Brain pericyte (primary cell): ENCODE results near the gene ELMOD3.
"Not testable (repeated sequence)": the region's sequence is repeated elsewhere in the genome, so short reads cannot be mapped to it uniquely, and the experiment has no call there.

Experiments
- DNase-seq: peaks from one replicate; pipeline ENCODE4 v3.0.0-alpha.2; 2012; ENCODE audit warnings: low read depth, low spot score

The ELMOD3 gene

GRCh38 chr2:85354286-85355072 lies at the start of gene ELMOD3, which contains the start of gene RETSAT:
ELMOD3 (plus strand) TSS chr2:85354769; CDS start chr2:85357199, 2,430 bp downstream.
RETSAT (minus strand) TSS chr2:85354528; CDS start chr2:85354507, 21 bp downstream.
- DNase-seq: peak; percentile 94

- DNase-seq: no peak
Measured at GRCh38 chr2:85307527-85307897, 47.1 kb upstream of the ELMOD3 start.

DNA sequence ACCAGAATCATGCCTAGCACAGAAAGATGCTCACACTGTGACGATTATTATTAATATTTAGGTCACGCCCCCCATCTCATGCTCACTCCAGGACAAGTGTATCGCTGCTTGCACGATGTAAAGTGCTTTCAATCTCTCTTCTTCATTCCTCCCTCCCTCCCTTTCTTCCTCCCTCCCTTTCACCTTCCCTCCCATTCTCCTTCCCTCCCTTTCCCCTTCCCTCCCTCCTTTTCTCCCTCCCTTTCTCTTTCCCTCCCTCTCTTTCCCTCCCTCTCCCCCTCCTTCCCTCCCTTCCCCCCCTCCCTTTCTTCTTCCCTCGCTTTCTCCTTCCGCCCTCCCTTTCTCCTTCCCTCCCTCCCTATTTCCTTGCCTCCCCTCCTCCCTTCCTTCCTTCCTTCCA lies 46.4 kb upstream of the ELMOD3 start:
- no peak for DNase-seq

- DNase-seq: no peak
Measured at GRCh38 chr2:85308896-85309555, 45.5 kb upstream of the ELMOD3 start.

GRCh38 chr2:85309699-85310321 lies 44.8 kb upstream of the ELMOD3 start:
- no peak for DNase-seq

DNA sequence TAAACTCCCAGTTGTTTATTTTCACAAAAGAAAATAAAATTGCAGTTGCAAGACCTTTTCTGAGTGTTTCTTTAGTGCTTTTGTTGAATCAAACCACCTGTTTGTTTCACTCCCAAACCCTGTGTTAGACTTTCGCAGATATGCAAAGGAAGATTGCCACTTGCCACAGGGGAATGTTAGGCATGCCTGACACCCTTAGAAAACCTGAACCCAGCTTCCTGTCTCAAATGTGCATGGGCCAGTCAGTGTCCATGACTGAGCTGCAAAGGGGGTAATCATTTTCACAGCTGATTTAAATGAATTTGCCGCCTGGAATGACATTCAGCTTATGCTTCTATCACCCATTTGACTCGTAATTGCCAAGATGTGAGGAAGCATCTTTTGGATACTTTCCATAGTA lies 44.2 kb upstream of the ELMOD3 start:
- no peak for DNase-seq

DNA sequence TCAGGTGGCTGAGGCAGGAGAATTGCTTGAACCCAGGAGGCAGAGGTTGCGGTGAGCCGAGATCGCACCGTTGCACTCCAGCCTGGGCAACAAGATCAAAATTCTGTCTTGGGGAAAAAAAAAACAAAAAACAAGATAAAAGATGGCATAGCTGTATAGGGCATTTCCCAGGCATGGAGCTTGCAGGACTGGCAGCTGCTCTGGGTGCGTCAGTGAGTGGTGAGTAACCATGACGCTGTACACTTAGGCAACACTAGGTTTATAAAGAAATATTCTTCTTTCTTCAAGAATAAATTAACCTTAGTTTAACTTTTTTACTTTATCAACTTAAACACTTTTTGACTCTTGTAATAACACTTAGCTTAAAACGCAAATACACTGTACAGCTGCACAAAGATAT lies 42.2 kb upstream of the ELMOD3 start:
- DNase-seq: no peak

- no peak for DNase-seq
Measured at GRCh38 chr2:85314884-85315242, 39.7 kb upstream of the ELMOD3 start.

DNA sequence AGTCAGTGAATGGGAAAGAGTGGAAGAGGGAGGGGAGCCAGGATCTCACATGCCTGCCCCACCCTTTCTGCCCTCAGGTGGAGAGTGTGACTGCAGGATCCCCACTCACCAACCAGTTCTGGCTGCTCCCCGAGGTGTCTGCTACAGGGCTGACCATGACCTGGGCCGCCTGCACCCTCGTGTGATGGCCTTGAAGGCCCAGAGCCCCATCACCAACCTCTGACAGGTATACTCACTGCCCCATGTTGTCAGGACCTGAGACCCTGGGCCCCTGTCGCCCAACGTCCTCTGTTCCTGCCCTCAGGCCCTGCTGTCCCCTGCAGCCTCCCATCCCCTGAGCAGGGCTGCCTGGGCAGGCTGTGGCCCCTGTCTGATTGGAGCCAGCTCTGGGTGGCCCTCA lies 38.6 kb upstream of the ELMOD3 start:
- DNase-seq: not testable (repeated sequence)

DNA sequence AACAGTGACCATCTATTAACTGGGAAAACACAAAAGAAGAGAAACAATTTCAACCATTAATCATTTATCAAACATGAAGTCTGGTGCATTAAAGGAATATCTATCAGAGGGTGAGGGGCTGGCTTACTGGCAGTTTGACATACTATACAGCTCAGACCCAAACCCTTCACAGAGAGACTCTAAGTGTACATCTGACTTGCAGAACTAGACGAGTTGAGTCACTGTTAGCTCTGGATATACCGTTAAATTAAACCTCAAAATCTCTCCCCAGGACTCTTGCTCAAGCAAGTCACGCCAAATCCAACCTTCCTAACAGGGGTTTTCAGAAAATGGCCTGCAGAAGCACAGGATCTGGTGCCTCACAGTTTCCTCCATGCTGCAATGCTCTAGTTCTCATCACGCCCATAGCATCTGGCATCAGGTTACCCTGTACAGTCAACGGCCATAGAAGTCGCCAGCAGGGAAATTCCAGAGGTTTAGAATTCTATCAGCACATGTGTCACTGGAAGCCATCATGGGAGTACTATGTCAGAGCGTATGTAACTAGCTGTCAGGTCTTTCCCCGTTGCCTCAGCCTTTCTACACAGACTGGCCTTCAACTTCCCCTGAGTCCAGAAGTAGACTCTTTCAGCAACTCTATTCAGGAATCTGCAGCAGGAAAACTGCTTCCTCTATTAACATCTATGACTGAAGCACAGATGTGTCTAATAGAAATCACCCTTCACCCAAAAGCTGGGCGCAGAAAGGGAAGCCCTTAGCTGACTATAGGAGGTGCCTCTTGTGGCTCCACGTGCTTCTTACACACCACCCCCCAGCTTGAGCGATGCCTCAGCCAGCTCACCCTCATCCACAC lies 36.1 kb upstream of the ELMOD3 start:
- DNase-seq: no peak

- no peak for DNase-seq
Measured at GRCh38 chr2:85319796-85320195, 34.8 kb upstream of the ELMOD3 start.

GRCh38 chr2:85323351-85323987 lies 31.1 kb upstream of the ELMOD3 start:
- no peak for DNase-seq

GRCh38 chr2:85323988-85324367 lies 30.6 kb upstream of the ELMOD3 start:
- not testable (repeated sequence) for DNase-seq

- no peak for DNase-seq
Measured at GRCh38 chr2:85324639-85325465, 29.7 kb upstream of the ELMOD3 start.

DNA sequence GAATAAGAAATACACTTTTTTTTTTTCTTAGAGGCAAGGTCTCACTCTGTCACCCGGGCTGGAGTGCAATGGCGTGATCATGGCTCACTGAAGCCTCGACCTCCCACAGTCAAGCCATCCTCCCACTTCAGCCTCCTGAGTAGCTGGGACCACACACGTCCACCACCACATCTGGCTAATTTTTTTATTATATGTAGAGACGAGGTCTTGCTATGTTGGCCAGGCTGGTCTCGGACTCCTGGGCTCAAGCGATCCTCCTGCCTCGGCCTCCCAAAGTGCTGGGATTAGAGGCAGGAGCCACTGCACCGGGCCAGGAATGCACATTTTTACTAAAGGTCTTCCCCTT lies 29.1 kb upstream of the ELMOD3 start:
- no peak for DNase-seq

DNA sequence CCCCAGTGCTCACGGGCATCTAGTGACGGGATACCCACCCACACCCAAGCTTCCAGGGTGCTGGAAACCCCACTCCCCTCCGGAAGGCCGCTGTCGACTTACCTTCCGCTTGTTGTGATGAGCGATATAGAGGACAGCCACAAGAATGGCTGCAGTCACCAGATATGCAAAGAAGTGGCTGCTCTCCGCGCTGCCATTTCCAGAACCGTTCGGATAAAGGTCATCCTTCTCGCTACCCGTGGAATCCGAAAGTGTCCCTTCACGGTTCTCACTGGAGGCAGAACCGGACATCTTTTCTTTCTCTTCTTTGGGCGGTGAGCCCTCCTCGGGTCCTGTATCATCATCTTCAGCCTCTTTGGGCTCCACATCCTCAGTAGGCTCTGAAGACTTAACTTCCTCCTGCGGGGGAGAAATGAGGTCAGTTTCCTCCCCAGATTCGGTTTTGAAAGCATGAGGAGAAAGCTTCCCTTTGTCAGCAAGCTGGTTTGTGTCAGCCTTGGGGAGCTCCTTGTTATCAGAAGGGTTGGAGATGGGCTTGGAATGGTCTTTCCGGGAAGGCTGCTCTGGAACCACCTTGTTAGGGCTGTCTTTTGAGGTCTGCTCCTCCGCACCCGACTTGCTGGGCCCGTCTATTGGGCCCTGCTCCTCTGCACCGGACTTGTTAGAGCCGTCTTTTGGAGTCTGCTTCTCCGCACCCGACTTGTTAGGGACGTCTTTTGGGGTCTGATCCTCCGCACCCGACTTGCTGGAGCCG lies 28.0 kb upstream of the ELMOD3 start:
- DNase-seq: no peak

- no peak for DNase-seq
Measured at GRCh38 chr2:85327160-85327821, 27.3 kb upstream of the ELMOD3 start.

GRCh38 chr2:85327822-85328617 lies 26.5 kb upstream of the ELMOD3 start, which contains the start of gene TGOLN2:
TGOLN2 (minus strand) TSS chr2:85327989; CDS start chr2:85327962, 27 bp downstream.
- DNase-seq: peak; percentile 59
